H1 (cell line): ENCODE data around the gene BBC3. TPM values are rescaled to one million over a fixed set of nuclear protein-coding genes. Genes with fewer than 3 reads are reported as not detected.

Experiments
- ATF3 ChIP-seq: IDR thresholded peaks from 2 replicates; pipeline ENCODE4 v1.6.1; 2011; ENCODE audit warnings: low read depth, mild to moderate bottlenecking, low read length; ENCODE audit not compliant: insufficient read depth
- BRCA1 ChIP-seq: IDR thresholded peaks from 2 replicates; pipeline ENCODE4 v1.6.1; 2012; ENCODE audit warnings: low read depth, low read length, improper control_type of control experiment
- CBX5 ChIP-seq: fragments of 300-800, 300-1000 bp; sonication (generic); IDR thresholded peaks from 2 replicates; pipeline ENCODE4 v1.7.1; 2016; ENCODE audit warnings: antibody characterized with exemption, low read length, low read depth
- EP300 ChIP-seq, 2 experiments: IDR thresholded peaks; 1 replicate in 1 of 2; 2 replicates in 1 of 2; pipeline ENCODE4 v1.6.1; 2011 to 2012; ENCODE audit warnings: low read depth in 2 of 2, low read length in 2 of 2, mild to moderate bottlenecking in 2 of 2, borderline replicate concordance in 1 of 2, inconsistent platforms in 1 of 2, moderate library complexity in 1 of 2
- KDM1A ChIP-seq: fragments of 200-600, 300-600 bp; sonication (generic); IDR thresholded peaks from 2 replicates; pipeline ENCODE4 v1.7.1; 2016; ENCODE audit warnings: mild to moderate bottlenecking, low read length, borderline replicate concordance
- RNF2 ChIP-seq: fragments of 200-900, 300-1000 bp; sonication (generic); IDR thresholded peaks from 2 replicates; pipeline ENCODE4 v1.7.1; 2016; ENCODE audit warnings: borderline replicate concordance, low read depth, mild to moderate bottlenecking, antibody characterized with exemption, low read length; ENCODE audit not compliant: poor library complexity, severe bottlenecking; ENCODE audit errors: missing control alignments
- SAP30 ChIP-seq: fragments of 300-600 bp; sonication (generic); IDR thresholded peaks from 2 replicates; pipeline ENCODE4 v1.7.1; 2012; ENCODE audit warnings: low read length, moderate library complexity, mild to moderate bottlenecking, inconsistent platforms; ENCODE audit not compliant: insufficient read depth, insufficient replicate concordance
- SP4 ChIP-seq: IDR thresholded peaks from 2 replicates; pipeline ENCODE4 v1.6.1; 2012; ENCODE audit warnings: low read length, inconsistent platforms
- TAF7 ChIP-seq: optimal IDR thresholded peaks from 2 replicates; pipeline ENCODE3; 2011; ENCODE audit warnings: low read depth, mild to moderate bottlenecking, inconsistent platforms, low read length, moderate library complexity, borderline replicate concordance
- USF2 ChIP-seq: IDR thresholded peaks from 2 replicates; pipeline ENCODE4 v1.6.1; 2011; ENCODE audit warnings: low read length, improper control_type of control experiment
- polyA plus RNA-seq, 7 experiments: library from polyadenylated mRNA; depleted of rRNA in 3 of 7; stranded (reverse) in 5 of 7; unstranded in 2 of 7; fragments of >200 nt in 5 of 7; fragments of 200-250 nt in 2 of 7; gene quantifications; 1 replicate in 5 of 7; 2 replicates in 1 of 7; 4 replicates in 1 of 7; pipeline versions ENCODE4 v1.2.1 to v1.2.3, GENCODE V29; 2011 to 2013; ENCODE audit warnings: missing spikeins in 2 of 7, mixed read lengths in 2 of 7
- total RNA-seq: library from RNA; stranded (reverse); fragmentation: NEBNext Ultra II Directional; extraction: Animal tissue kit (Norgen Biotek cat#: 25700); gene quantifications from 2 replicates; pipeline ENCODE4 v1.2.1, GENCODE V29; 2021

Gene BBC3
- total and polyA plus RNA-seq, 2 of the 8 experiments (the other 6 are each of a cell fraction or from before 2014, with no cell fraction given) = 13.2 to 21.6 TPM

GRCh38 chr19:47225746-47226425 lies 5.1 kb downstream of the BBC3 start (continued):
- TF ChIP-seq CBX5 (no peak), SAP30 (no peak), BRCA1 (peak; percentile 49; the same call in 1 of the 2 replicates), SP4 (peak; percentile 23), TAF7 (peak; percentile 97), EP300 (IDR thresholded peaks at IDR 0.05; ENCODE audit: borderline replicate concordance in 1 of 2, low read depth in 2 of 2, low read length in 2 of 2) (peak in 1 of 2 experiments; percentile 71; a peak in 2 of 3 replicates), RNF2 (no peak), USF2 (no peak), ATF3 (peak; percentile 79; the same call in 1 of the 2 replicates), KDM1A (no peak)
